HepG2 (cell line): ENCODE data around the gene PLPP3. TPM values are rescaled to one million over a fixed set of nuclear protein-coding genes. Genes with fewer than 3 reads are reported as not detected.
A peak's percentile ranks its signal among the peaks of the same experiment; 100 is the strongest.

Experiments
- ATF2 ChIP-seq: sonication (generic); formaldehyde crosslinking; IDR thresholded peaks from 2 replicates; pipeline ENCODE4 v1.4.0; 2020; ENCODE audit warnings: missing genetic modification reagents
- E2F2 ChIP-seq: sonication (generic); formaldehyde crosslinking; IDR thresholded peaks from 2 replicates; pipeline ENCODE4 v1.4.0; 2020; ENCODE audit warnings: missing genetic modification reagents, borderline replicate concordance
- ELF3 ChIP-seq: IDR thresholded peaks from 2 replicates; pipeline ENCODE4 v1.6.1; 2016; ENCODE audit warnings: missing genetic modification reagents, missing compliant biosample characterization
- FIP1L1 ChIP-seq: fragments of 200-400 bp; formaldehyde crosslinking; IDR thresholded peaks from 2 replicates; pipeline ENCODE4 v1.6.1; 2018; ENCODE audit warnings: low read depth, mild to moderate bottlenecking, low read length, moderate library complexity, borderline replicate concordance; ENCODE audit not compliant: insufficient read depth
- HCFC1 ChIP-seq: fragments of 150-350 bp; IDR thresholded peaks from 2 replicates; pipeline ENCODE4 v1.6.1; 2014; ENCODE audit warnings: low read depth, low read length
- HDAC1 ChIP-seq: sonication (generic); formaldehyde crosslinking; IDR thresholded peaks from 2 replicates; pipeline ENCODE4 v1.5.1; 2020; ENCODE audit warnings: mild to moderate bottlenecking, missing genetic modification reagents
- KDM1A ChIP-seq: IDR thresholded peaks from 2 replicates; pipeline ENCODE4 v1.6.1; 2016; ENCODE audit warnings: missing compliant biosample characterization
- NBN ChIP-seq: fragments of 450-650 bp; conservative IDR thresholded peaks from 2 replicates; pipeline ENCODE4 v1.6.1; 2017
- POGZ ChIP-seq: sonication (generic); formaldehyde crosslinking; IDR thresholded peaks from 2 replicates; pipeline ENCODE4 v1.4.0; 2020; ENCODE audit warnings: mild to moderate bottlenecking, missing genetic modification reagents
- PRDM10 ChIP-seq: sonication (generic); formaldehyde crosslinking; IDR thresholded peaks from 2 replicates; pipeline ENCODE4 v1.4.0; 2020; ENCODE audit warnings: low read depth, missing genetic modification reagents
- RERE ChIP-seq: IDR thresholded peaks from 2 replicates; pipeline ENCODE4 v1.6.1; 2016; ENCODE audit warnings: low read depth, missing genetic modification reagents, missing compliant biosample characterization
- SP5 ChIP-seq: IDR thresholded peaks from 2 replicates; pipeline ENCODE4 v1.6.1; 2016; ENCODE audit warnings: low read depth, borderline replicate concordance
- ZFP90 ChIP-seq: sonication (generic); formaldehyde crosslinking; IDR thresholded peaks from 2 replicates; pipeline ENCODE4 v1.8.0; 2022; ENCODE audit warnings: missing genetic modification reagents, mild to moderate bottlenecking, inconsistent platforms, borderline replicate concordance
- ZKSCAN1 ChIP-seq: fragments of 150-350 bp; IDR thresholded peaks from 2 replicates; pipeline ENCODE4 v1.6.1; 2014; ENCODE audit warnings: low read length
- ZMYM3 ChIP-seq: sonication (generic); formaldehyde crosslinking; IDR thresholded peaks from 2 replicates; pipeline ENCODE4 v1.5.1; 2020; ENCODE audit warnings: mild to moderate bottlenecking, missing genetic modification reagents
- ZMYM4 ChIP-seq: sonication (generic); formaldehyde crosslinking; IDR thresholded peaks from 2 replicates; pipeline ENCODE4 v1.8.1; 2023; ENCODE audit warnings: mild to moderate bottlenecking, missing genetic modification reagents
- ZNF674 ChIP-seq: sonication (generic); formaldehyde crosslinking; IDR thresholded peaks from 2 replicates; pipeline ENCODE4 v1.5.0; 2020; ENCODE audit warnings: low read depth, mild to moderate bottlenecking, missing genetic modification reagents
- ZNF720 ChIP-seq: sonication (generic); formaldehyde crosslinking; IDR thresholded peaks from 2 replicates; pipeline ENCODE4 v1.4.0; 2020; ENCODE audit warnings: missing genetic modification reagents
- polyA plus RNA-seq, 8 experiments: library from polyadenylated mRNA; depleted of rRNA in 3 of 8; stranded (reverse) in 7 of 8; unstranded in 1 of 8; fragments of >200 nt; fragmentation: Illumina TruSeq in 4 of 8; extraction: Trizol in 4 of 8; gene quantifications; 2 replicates each; pipeline versions ENCODE4 v1.2.1 to v1.2.3, GENCODE V29; 2011 to 2016; ENCODE audit warnings: low read depth in 4 of 8, missing spikeins in 1 of 8, mixed read lengths in 1 of 8; ENCODE audit not compliant: insufficient read depth in 1 of 8
- total RNA-seq, 5 experiments: library from RNA; depleted of rRNA; stranded (reverse); fragments of >200 nt; fragmentation: Illumina TruSeq; extraction: Trizol; gene quantifications; 2 replicates each; pipeline ENCODE4 v1.2.3, GENCODE V29; 2016; ENCODE audit warnings: low read depth in 1 of 5

PLPP3 gene
- total and polyA plus RNA-seq, 2 of the 13 experiments (the other 11 are each of a cell fraction or from before 2014, with no cell fraction given): 49.7 to 65.8 TPM

- TF ChIP-seq HDAC1 (peak; percentile 58), FIP1L1 (no peak), PRDM10 (CRISPR knock-in tag) (no peak), HCFC1 (no peak), ATF2 (CRISPR knock-in tag) (peak; percentile 53; the same call in 1 of the 2 replicates), ZKSCAN1 (no peak), RERE (0 out of 2 replicates have a peak, but pooled peaks have one; percentile 40), KDM1A (CRISPR knock-in tag) (no peak), ZNF674 (CRISPR knock-in tag) (no peak), ZMYM4 (CRISPR knock-in tag) (0 out of 2 replicates have a peak, but pooled peaks have one; percentile 41), POGZ (peak; percentile 59), ZMYM3 (peak; percentile 60; the same call in 1 of the 2 replicates), ZNF720 (CRISPR knock-in tag) (no peak), NBN (no peak), ZFP90 (CRISPR knock-in tag) (no peak), ELF3 (peak; percentile 86), E2F2 (CRISPR knock-in tag) (peak; percentile 68; the same call in 1 of the 2 replicates), SP5 (CRISPR knock-in tag) (no peak)
Observed at GRCh38 chr1:56448529-56449300, 130.6 kb downstream of the PLPP3 start (continued).
